ENCODE data around the gene ZFYVE9.

DNA sequence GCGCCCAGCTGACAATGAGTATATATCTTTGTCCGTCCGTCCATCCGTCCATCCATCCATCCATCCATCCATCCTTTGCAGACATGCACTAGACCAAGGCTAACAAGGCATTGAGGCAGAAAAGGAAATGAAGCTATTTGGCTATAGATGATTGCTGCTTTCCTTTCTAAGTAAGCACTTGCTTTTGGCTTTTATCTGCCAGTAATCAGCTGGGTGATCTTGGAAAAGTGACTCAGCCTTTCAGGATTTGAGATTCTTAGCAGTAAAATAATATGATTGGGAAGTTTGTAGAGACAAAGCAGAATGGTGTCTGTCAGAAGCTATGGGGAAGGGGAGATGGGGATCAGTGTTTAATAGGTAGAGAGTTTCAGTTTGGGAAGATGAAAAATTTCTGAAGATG is 22.7 kb downstream of the ZFYVE9 start:
- TF ChIP-seq POLR2AphosphoS5 (IDR thresholded peaks at IDR 0.05; ENCODE audit: borderline replicate concordance, low read depth, low read length): no peak
- no peak for TF ChIP-seq EZH2 (IDR thresholded peaks at IDR 0.05)
- no peak for TF ChIP-seq FOXP2 (optimal IDR thresholded peaks at IDR 0.05; ENCODE audit: control extremely low read depth, extremely low read length, insufficient read depth)
